ENCODE measurements around the gene RAB33A. TPM values are rescaled to one million over a fixed set of nuclear protein-coding genes. Genes with fewer than 3 reads are reported as not detected.

RAB33A gene
- total and polyA plus RNA-seq, 2 of the 4 experiments (the other 2 are of a cell fraction) = 1.6 to 1.8 TPM

DNA sequence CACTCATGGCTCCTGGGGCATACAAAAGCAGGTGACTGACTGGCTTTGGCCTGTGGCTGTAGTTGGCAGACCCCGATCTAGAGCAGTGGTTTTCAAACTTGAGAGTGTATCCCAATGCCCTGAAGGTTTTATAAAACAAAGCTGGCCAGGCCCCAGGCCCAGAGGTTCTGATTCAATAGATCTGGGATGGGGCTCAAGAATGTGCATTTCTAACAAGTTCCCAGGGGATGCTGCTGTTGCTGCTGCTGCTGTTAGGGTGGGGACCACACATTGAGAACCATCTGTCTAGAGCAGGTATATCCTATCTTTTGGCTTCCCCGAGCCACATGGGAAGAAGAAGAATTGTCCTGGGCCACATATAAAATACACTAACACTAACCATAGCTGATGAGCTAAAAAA lies 13.5 kb upstream of the RAB33A start:
- no peaks in the 10 kb centered on the region for H3K9me3 ChIP-seq (ENCODE audit: control insufficient read depth, insufficient read depth, low read length)
- dilution Hi-C loops (cut with HindIII; ENCODE audit: low sequenced_read_pairs, unreplicated experiment) = no loop called here
- no peak overlapping the region for H3K4me3 ChIP-seq (ENCODE audit: insufficient read depth, low read depth, low read length)
- no peak overlapping the region for H2BK120ac ChIP-seq (ENCODE audit: low read depth, low read length)
- ChIA-PET POLR2A (ENCODE audit: unreplicated experiment) (no interaction called here), CTCF (no interaction called here)
- BruUV-seq (replicated peaks) = no TSS peak
- no peaks in the 10 kb centered on the region for H4K20me1 ChIP-seq (ENCODE audit: insufficient read depth, low read length)
- no peak overlapping the region for H2BK15ac ChIP-seq (ENCODE audit: low read depth, low read length)
- in situ Hi-C loops (cut with MboI; ENCODE audit: low sequenced_read_pairs) = no loop called here
- no peak overlapping the region for H3K9ac ChIP-seq (ENCODE audit: low read depth, low read length)
- no peak overlapping the region for H3K56ac ChIP-seq (ENCODE audit: extremely low read depth, insufficient read depth, low read length)
- no CpG with 5 or more reads among the region's 2 CpGs for WGBS, 2 experiments (ENCODE audit: extremely low coverage in 2 of 2, insufficient read length in 1 of 2)
- no peak overlapping the region for H4K5ac ChIP-seq (ENCODE audit: low read depth, low read length)
- H3K14ac ChIP-seq (replicated peaks; ENCODE audit: low read depth, low read length) = no peak overlapping the region
- H2BK5ac ChIP-seq (ENCODE audit: low read depth, low read length, poor library complexity, severe bottlenecking) = no peak overlapping the region
- intact Hi-C loops (cut with micrococcal nuclease) = no loop called here
- DNase-seq (no peak), ATAC-seq (ENCODE audit: low read depth) (no peak)
- H4K8ac ChIP-seq (ENCODE audit: low read depth in 2 of 2, low read length in 2 of 2) = no peak overlapping the region
- H2AFZ ChIP-seq (replicated peaks; ENCODE audit: low read length, poor library complexity) = no peak overlapping the region
- H3K27me3 ChIP-seq (ENCODE audit: control insufficient read depth, insufficient read depth, low read length) = no peaks in the 10 kb centered on the region
- H3K79me1 ChIP-seq (ENCODE audit: low read depth in 1 of 2, low read length in 2 of 2) = peaks cover 0 to 2% of the 10 kb centered on the region in 2 experiments; a peak in 1 of 4 replicates
- H3K4me1 ChIP-seq (ENCODE audit: control insufficient read depth, insufficient read depth, low read length) = no peaks in the 10 kb centered on the region
- no peak overlapping the region for H3K4ac ChIP-seq (ENCODE audit: low read depth, low read length)
- no peak overlapping the region for H3K18ac ChIP-seq (ENCODE audit: low read depth, low read length)
- H4K91ac ChIP-seq (ENCODE audit: insufficient read depth, low read depth, low read length) = no peak overlapping the region
- H3K23ac ChIP-seq (ENCODE audit: low read depth, low read length) = no peak overlapping the region
- H2AK9ac ChIP-seq (replicated peaks; ENCODE audit: low read depth, low read length, poor library complexity) = no peak overlapping the region
- H2AK5ac ChIP-seq (ENCODE audit: low read depth, low read length) = no peak overlapping the region
- TF ChIP-seq NFE2L2 (IDR thresholded peaks at IDR 0.05; ENCODE audit: low read depth, low read length) = no peak
- no peak for TF ChIP-seq CEBPB (IDR thresholded peaks at IDR 0.05; ENCODE audit: low read depth, low read length)
- no peak for TF ChIP-seq MXI1 (IDR thresholded peaks at IDR 0.05; ENCODE audit: borderline replicate concordance, low read depth, low read length)
- no peak overlapping the region for H3K27ac ChIP-seq (ENCODE audit: insufficient read depth, low read length)
- H2BK20ac ChIP-seq (ENCODE audit: low read depth, low read length) = no peak overlapping the region
- no peak overlapping the region for H3K4me2 ChIP-seq (ENCODE audit: low read depth, low read length)
- H3K9me1 ChIP-seq (ENCODE audit: insufficient read depth, low read length) = no peaks in the 10 kb centered on the region
- no peaks in the 10 kb centered on the region for H3K36me3 ChIP-seq (ENCODE audit: control insufficient read depth, insufficient read depth, low read length)

All from IMR-90 (cell line).